ENCODE measurements around the gene TMEM8B.

The TMEM8B gene

GRCh38 chr9:35840881-35841644 is 12.0 kb downstream of the TMEM8B start:
- DNase-seq = no peak

- no peak for DNase-seq
Measured at GRCh38 chr9:35841645-35841900, 12.5 kb downstream of the TMEM8B start.

- DNase-seq = no peak
Measured at GRCh38 chr9:35842020-35842745, 13.2 kb downstream of the TMEM8B start.

- no peak for DNase-seq
Measured at GRCh38 chr9:35842795-35843194, 13.8 kb downstream of the TMEM8B start.

GRCh38 chr9:35844628-35845270 is 15.7 kb downstream of the TMEM8B start:
- no peak for DNase-seq

GRCh38 chr9:35845824-35846771 is 17.1 kb downstream of the TMEM8B start:
- no peak for DNase-seq

- DNase-seq = no peak
Measured at GRCh38 chr9:35847792-35848572, 19.0 kb downstream of the TMEM8B start.

- no peak for DNase-seq
Measured at GRCh38 chr9:35852267-35852815, 23.3 kb downstream of the TMEM8B start.

DNA sequence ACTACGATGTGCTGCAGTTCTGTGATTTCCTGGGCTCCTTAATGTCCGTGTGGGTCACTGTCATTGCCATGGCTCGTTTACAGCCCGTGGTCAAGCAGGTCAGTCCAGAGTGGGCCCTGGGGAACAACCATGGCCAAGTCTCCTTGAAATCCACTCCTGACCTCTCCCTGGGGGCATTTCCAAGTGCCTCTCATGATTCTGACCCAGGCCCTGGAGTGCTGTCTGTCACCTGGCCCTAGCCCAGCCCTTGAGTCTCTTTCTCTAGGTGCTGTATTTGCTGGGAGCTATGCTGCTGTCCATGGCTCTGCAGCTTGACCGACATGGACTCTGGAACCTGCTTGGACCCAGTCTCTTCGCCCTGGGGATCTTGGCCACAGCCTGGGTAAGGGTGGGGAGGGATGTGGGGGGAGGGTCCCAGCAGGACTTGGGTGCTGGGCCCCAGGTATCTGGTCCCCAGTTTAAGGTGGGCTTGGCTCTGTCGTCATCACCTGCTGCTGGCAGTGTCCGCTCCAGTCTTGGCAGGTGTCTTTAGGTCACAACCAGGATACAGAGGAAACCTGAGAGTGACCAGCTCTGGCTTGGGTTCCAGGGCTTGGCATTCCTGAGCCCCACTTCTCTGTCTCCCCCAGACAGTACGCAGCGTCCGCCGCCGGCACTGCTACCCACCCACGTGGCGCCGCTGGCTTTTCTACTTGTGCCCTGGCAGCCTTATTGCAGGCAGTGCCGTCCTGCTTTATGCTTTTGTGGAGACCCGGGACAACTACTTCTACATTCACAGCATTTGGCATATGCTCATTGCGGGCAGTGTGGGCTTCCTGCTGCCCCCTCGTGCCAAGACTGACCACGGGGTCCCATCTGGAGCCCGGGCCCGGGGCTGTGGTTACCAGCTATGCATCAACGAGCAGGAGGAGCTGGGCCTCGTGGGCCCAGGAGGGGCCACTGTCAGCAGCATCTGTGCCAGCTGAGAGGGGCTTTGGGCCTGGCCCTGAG is 24.1 kb downstream of the TMEM8B start:
- no peak for DNase-seq

- DNase-seq = no peak
Measured at GRCh38 chr9:35854091-35854762, 25.2 kb downstream of the TMEM8B start.

GRCh38 chr9:35856206-35856605 is 27.2 kb downstream of the TMEM8B start:
- DNase-seq = no peak

DNA sequence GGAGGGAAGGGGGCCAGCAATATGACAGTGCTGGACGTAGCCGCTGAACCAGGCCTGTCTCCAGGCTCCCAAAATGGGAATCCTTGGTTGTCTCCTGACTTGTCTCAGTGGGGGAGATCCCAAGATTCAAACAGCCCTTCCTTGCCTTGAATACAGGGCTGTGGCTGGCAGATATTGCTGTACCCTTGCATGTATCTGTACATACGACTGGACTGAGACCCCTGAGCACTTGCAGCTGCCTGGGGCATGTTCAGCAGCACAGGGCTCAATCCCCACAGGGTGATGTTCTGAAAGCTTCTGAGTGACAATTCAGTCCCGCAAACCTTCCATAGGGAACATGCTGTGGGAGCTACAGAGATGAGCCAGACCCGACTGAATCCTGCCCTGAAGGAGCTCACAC is 27.9 kb downstream of the TMEM8B start:
- no peak for DNase-seq

- DNase-seq = no peak
Measured at GRCh38 chr9:35858458-35858857, 29.4 kb downstream of the TMEM8B start.

DNA sequence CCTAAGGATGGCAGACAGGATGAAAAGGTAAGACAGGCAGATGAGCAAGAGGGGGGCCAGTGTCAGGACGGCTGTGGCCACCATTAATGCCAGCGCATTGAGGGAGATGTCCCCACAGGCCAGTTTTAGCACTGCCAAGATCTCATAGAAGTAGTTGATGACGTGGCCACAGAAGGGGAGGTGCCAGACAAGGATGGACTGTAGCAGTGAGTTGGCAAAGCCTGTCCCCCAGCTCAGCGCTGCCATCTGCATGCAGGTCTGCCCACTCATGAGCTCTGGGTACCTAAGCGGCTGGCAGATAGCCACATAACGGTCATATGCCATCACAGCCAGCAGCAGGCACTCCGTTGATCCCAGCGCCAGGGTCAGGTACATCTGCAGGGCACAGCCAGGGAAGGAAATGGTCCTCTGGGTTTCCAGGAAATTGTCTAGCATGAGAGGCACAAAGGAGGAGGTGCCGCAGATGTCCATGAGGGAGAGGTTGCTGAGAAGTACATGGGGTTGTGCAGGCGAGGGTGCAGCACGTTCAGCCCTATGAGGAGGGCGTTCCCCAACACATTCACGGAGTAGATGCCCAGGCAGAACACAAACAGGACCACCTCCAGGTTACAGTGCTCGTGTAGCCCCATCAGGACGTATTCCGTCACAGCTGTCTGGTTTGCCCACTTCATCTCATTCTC is 30.4 kb downstream of the TMEM8B start:
- DNase-seq = no peak

DNA sequence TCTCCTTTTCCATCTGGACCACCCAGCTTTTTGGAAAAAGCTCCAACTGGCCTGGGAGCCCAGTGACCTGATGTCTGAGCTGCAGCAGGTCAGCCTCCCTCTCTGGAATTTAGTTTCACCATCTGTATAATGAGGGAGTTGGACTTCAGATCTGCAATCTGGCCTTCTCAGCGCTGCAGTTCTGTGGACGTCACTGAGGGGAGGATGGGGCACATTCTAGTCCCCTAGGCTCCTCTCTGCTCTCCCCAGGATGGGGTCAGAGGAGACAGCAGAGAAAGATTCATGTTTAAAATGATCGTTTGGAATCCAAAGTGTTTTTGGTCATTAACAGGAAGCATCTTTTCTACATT is 30.9 kb downstream of the TMEM8B start:
- no peak for DNase-seq

GRCh38 chr9:35861161-35861897 is 32.3 kb downstream of the TMEM8B start:
- no peak for DNase-seq

DNA sequence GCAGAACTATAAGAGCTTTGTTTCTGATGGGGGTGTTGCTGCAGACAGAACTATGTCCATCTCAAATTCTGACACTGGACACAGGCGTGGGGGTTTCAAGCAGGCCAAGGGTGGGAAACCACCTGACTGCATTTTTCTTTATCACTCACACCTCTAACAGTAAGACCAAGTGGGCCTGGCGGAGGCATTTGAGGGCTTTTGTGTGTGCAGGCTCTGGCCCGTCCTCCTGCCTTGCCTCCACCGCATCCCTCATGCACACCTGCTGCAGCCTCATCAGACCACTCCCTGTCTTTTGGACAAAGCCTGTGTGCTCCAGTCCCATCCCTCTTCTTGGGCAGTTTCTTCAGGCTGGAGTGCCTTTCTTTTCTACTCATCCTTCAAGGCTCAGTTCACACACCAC is 33.3 kb downstream of the TMEM8B start:
- no peak for DNase-seq

DNA sequence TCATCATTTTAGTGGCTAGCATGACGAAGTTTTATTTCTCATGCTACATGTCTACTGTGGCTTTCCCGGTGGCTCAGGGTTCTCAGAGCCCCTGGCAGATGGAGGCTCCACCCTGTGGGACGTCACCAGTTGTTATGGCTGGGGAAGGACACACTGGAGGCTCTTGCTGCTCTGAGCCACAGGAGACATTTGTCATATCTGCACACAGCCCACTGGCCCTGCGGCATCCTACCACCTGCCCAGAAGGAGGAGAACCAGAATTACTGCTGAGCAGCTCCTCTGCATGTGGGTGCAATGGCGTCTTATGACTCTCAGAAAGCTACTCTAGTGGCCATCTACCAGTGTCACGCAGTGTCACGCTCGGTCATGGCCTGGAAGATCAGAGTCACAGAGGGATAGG is 34.6 kb downstream of the TMEM8B start:
- no peak for DNase-seq

- no peak for DNase-seq
Measured at GRCh38 chr9:35864695-35865255, 35.7 kb downstream of the TMEM8B start.
